GM12874 (cell line): Measurements from ENCODE around the gene HECTD2.

ENCODE experiments used
- TF ChIP-seq, protein P1 (sequence below): IDR thresholded peaks from 2 replicates; pipeline ENCODE4 v1.5.1; 2011; ENCODE audit warnings: low read depth, mild to moderate bottlenecking, control low read depth, low read length, moderate library complexity; ENCODE audit not compliant: insufficient read depth

The HECTD2 gene

DNA sequence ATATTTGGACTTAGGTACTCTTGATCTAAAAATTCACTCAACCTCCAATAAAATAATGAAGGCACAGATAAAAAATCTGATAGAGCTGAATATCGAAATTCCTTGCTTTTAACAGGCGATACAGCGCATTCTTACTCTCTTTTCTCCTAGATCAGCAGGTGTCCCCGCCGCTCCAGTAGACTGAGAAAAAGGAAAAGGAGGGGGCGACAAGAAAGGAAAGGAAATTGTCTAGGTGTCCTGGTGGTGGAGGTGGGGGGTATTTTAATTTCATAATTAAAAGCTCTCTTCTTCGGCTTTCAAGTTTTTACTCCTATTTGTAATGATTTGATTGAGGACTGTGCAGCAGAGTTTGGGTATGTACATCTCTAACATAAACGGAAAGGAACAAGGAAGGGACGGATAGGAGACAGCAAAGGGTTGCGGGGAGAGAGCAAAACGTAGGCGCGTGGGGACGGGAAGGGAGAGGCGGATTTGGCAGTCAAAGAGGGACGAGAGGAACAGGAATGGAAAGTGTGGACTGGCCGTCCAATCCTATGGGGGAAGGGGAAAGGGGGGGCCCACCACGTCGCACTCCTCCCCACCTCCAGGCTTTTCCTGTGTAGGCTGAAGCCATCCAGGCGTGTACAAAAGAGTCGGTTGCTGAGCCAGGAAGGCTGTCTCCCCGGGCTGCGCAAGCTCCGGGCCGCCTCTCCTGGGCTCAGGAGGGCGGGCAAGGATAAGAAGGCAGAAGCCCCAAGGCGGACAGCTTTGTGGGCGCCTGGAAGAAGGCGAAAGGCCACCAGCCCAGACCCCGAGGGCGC is 875 bp upstream of the HECTD2 start:
- TF ChIP-seq, protein P1, sequence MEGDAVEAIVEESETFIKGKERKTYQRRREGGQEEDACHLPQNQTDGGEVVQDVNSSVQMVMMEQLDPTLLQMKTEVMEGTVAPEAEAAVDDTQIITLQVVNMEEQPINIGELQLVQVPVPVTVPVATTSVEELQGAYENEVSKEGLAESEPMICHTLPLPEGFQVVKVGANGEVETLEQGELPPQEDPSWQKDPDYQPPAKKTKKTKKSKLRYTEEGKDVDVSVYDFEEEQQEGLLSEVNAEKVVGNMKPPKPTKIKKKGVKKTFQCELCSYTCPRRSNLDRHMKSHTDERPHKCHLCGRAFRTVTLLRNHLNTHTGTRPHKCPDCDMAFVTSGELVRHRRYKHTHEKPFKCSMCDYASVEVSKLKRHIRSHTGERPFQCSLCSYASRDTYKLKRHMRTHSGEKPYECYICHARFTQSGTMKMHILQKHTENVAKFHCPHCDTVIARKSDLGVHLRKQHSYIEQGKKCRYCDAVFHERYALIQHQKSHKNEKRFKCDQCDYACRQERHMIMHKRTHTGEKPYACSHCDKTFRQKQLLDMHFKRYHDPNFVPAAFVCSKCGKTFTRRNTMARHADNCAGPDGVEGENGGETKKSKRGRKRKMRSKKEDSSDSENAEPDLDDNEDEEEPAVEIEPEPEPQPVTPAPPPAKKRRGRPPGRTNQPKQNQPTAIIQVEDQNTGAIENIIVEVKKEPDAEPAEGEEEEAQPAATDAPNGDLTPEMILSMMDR: no peak

DNA sequence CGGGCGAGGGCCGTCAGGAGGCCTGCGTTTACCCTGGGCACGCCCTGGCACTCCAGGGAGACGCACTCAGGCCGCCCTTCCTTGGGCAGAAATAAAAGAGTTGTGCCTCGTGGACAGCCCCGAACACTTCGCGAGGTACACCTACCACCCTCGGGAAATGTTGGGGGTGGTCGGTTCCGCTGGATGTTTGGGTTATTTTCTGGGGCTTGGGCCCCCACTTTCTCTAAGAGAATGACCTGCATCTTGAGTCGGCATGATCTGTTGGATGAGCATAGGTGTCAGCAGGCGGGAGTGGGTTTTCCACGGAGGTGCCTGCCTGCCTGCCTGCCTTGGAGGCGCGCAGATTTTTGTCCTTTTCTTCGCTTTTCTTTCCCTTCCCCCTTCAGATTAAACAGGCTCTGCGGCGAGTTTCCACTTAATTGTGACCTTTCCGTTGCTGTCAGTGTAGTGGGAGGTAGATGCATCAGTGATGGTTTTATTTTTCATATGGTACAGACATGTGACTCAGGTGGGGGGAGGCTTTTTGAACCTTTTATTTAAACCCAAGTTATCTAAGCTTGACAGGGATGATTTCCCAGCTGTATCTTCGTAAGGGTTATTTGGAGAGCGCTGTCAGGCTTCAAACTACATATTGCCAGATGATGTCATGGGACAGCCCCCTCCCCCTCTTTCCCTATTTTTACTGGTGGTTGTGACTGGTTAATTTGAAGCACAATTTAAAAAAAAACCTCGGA is 661 bp downstream of the HECTD2 start:
- TF ChIP-seq, protein P1: no peak

DNA sequence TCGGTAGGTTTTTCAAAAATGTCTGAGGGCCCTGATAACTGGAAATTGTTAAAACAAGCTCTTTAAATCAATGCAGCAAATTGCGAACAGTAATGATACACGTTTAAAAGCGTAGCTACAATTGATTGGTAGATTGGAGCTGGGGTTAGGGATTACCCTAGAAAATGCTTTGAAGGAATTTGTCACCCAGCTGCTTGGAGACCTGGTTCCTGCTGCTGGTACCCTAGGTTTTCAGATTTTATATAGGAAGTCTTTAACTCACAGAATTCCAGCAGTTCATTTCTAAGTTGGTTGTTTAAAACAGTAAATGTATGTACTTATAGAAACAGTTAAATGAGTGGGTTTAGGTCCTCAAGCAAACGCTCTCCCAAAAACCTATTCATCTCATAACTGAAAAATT is 1.5 kb downstream of the HECTD2 start:
- TF ChIP-seq, protein P1: no peak

DNA sequence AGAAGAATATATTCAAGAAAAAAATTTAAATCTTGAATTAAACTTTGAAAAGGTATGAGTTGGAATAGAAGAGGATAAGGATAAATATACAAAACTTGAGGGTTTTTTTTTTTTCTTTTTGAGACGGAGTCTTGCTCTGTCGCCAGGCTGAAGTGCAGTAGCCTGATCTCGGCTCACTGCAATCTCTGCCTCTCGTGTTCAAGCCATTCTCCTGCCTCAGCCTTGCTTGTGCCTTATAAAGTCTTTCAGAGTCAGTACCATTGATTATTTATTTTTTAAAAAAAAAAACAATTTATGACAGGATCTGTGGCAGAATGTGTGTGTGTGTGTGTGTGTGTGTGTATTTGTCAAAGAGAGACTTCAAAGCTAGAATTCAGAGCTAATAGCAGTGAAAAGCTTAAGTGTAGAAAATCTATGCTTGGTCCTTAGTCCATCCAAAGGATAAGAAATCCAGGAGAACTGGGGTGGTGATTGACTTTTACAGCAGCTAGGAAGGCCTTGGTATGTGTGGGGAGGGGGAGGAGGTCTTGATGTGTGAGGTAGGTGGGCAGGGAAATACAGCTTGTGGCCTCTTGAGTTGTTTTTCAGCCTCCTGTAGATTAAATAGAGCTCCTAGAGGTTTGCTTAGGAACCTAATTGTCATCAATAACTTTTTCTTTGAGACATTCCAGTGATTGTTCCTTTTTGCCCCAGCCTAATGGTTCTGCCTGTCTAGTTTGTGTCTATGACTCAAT is 2.4 kb downstream of the HECTD2 start:
- TF ChIP-seq, protein P1: no peak

DNA sequence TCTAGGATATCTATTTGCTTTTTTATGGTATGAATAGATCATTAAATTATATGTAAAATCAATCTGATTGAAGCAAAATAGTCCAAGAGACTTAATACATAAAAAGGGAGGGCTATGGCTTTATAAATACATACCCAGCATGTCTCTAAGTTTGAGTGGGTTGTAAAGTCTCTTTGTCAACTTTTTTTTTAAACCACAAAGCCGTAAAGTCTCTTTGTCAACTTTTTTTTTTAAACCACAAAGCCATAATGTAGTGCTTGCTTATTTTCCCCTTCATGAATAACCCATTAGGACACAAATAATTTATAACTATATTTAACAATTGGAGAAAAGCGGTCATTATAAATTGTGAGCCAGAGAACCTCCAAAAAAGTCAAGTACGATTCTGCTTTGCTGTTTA is 5.7 kb downstream of the HECTD2 start:
- TF ChIP-seq, protein P1: no peak

DNA sequence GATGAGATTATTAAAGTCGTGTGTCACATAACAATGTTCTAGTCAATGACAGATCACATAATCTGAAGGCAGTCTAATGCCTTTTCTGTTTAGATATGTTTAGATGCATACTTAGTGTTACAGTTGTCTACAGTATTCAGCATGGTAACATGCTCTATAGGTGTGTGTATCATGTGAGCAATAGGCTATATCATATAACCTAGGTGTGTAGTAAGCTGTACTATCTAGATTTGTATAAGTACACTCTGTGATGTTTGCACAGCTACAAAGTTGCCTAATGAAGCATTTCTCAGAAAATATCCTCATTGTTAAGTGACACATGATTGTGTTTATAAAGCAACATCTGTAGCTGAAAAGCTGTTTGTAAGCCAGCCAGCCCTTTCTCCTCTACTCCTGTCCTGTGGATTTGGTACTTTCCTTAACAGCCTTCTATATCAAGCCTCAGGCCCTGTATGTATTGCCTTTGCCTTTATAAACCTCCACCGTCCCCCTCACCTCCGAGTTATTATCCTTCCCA is 6.3 kb downstream of the HECTD2 start:
- TF ChIP-seq, protein P1: no peak

DNA sequence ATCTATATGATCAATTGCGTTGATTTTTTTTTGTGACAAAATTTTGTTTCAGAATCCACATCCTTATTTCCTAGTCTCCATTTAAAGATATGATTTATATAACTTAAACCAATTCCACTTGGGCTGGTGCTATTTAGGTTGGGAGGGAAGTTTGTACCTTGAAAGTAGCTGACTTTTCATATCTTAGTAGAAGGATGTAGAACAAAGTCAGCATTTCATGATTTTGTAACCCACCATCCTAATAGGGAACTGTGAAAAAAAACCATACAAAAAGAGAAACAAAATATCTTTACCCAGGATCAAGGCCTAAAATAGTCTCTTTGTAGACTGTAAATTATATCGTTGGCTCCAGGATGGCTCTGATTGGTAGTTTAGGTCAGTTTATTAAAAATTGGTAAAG is 8.3 kb downstream of the HECTD2 start:
- TF ChIP-seq, protein P1: no peak
